ENCODE data around the gene PDGFC.
A peak's percentile ranks its signal among the peaks of the same experiment; 100 is the strongest.

PDGFC gene

GRCh38 chr4:156778606-156779005 is 193.0 kb downstream of the PDGFC start:
- no peak overlapping the region for H3K4me3 ChIP-seq (ENCODE audit: low read depth, low read length)
- TF ChIP-seq, protein P1, sequence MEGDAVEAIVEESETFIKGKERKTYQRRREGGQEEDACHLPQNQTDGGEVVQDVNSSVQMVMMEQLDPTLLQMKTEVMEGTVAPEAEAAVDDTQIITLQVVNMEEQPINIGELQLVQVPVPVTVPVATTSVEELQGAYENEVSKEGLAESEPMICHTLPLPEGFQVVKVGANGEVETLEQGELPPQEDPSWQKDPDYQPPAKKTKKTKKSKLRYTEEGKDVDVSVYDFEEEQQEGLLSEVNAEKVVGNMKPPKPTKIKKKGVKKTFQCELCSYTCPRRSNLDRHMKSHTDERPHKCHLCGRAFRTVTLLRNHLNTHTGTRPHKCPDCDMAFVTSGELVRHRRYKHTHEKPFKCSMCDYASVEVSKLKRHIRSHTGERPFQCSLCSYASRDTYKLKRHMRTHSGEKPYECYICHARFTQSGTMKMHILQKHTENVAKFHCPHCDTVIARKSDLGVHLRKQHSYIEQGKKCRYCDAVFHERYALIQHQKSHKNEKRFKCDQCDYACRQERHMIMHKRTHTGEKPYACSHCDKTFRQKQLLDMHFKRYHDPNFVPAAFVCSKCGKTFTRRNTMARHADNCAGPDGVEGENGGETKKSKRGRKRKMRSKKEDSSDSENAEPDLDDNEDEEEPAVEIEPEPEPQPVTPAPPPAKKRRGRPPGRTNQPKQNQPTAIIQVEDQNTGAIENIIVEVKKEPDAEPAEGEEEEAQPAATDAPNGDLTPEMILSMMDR (IDR thresholded peaks at IDR 0.05; ENCODE audit: low read depth, low read length) = no peak

DNA sequence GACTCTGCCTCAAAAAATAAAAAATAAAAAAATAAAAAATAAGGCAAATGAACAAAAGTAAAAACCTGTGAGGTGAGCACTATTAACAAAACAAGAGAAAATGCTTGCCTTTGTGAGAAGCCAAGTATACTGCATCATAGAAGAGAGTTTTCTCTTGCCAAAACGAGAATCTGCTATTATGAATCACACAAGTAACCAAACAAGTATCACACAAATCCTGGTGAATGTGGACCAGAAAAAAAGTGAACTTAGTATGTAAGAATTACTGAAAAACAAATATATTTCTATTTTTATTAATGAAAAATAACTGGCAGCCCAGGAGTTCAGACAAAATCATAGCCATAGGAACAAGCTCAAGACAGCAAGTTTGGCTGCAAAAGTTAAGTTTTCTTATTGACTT is 193.5 kb downstream of the PDGFC start:
- H3K4me3 ChIP-seq (ENCODE audit: low read depth, low read length) = no peak overlapping the region
- TF ChIP-seq, protein P1 (IDR thresholded peaks at IDR 0.05; ENCODE audit: low read depth, low read length) = no peak

GRCh38 chr4:156775813-156776212 is 195.8 kb downstream of the PDGFC start:
- no peak overlapping the region for H3K4me3 ChIP-seq (ENCODE audit: low read depth, low read length)
- TF ChIP-seq, protein P1 (IDR thresholded peaks at IDR 0.05; ENCODE audit: low read depth, low read length) = no peak

DNA sequence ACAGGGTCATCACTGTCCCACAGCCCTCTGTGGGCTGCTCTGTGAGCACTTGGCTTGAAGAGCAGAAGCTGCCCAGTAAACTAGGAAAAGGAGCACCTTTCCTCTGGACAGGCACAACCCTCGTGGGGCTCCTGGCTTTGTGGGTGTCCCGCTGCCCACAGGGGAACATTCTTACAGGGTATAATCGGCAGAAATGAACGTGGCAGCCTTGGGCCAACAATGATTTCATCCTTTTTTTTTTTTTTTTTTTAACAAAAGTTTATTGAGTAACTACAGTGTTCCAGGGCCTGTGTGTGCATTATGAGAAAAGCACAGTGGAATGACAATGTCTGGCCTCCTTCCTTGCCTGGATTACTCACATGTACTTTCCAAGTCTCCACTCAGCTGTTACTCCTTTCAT is 197.2 kb downstream of the PDGFC start:
- H3K4me3 ChIP-seq (ENCODE audit: low read depth, low read length) = peak overlapping the region; percentile 21; the same call in 1 of the 2 replicates
- TF ChIP-seq, protein P1 (IDR thresholded peaks at IDR 0.05; ENCODE audit: low read depth, low read length) = no peak

DNA sequence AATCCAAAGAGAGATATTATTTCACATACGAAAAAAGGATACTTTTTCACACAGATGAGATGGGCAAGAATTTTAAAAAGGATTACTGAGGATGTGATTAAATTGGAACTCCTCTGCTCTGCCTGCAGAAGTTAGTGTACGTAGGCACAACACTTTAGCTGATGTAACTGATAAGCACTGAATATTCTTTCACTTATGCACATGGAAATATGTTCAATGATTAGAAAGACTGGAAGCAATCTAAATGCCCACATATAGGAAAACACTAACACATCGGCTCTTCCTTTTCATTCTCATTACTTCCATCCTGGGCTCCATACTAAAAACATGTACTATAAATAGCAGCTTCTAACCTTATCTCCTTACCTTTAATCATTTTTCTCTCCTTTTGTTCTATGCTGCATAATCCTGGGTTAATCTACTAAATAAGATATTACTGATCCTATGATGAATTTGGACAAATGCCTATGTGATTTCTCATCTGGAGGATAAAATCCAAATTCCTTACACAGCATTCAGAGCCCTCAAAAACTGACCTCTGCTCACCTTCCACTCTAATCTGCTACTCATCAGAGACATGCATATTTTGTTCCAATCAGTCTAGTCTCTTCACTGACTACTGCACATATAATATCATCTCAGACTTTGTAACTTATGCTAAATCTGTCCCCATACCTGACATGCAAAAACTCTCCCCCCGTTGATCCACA is 197.8 kb downstream of the PDGFC start:
- TF ChIP-seq, protein P1 (IDR thresholded peaks at IDR 0.05; ENCODE audit: low read depth, low read length) = no peak
- H3K4me3 ChIP-seq (ENCODE audit: low read depth, low read length) = no peak overlapping the region

GRCh38 chr4:156771171-156771837 is 200.3 kb downstream of the PDGFC start:
- TF ChIP-seq, protein P1 (IDR thresholded peaks at IDR 0.05; ENCODE audit: low read depth, low read length) = no peak
- 0 out of 2 replicates have a peak overlapping the region, but pooled peaks have one; percentile 6 for H3K4me3 ChIP-seq (ENCODE audit: low read depth, low read length)

- TF ChIP-seq, protein P1 (IDR thresholded peaks at IDR 0.05; ENCODE audit: low read depth, low read length) = no peak
- H3K4me3 ChIP-seq (ENCODE audit: low read depth, low read length) = no peak overlapping the region
Measured at GRCh38 chr4:156770140-156770539, 201.5 kb downstream of the PDGFC start.
